ENCODE data around the gene TTPAL.
A peak's percentile ranks its signal among the peaks of the same experiment; 100 is the strongest.

The TTPAL gene

DNA sequence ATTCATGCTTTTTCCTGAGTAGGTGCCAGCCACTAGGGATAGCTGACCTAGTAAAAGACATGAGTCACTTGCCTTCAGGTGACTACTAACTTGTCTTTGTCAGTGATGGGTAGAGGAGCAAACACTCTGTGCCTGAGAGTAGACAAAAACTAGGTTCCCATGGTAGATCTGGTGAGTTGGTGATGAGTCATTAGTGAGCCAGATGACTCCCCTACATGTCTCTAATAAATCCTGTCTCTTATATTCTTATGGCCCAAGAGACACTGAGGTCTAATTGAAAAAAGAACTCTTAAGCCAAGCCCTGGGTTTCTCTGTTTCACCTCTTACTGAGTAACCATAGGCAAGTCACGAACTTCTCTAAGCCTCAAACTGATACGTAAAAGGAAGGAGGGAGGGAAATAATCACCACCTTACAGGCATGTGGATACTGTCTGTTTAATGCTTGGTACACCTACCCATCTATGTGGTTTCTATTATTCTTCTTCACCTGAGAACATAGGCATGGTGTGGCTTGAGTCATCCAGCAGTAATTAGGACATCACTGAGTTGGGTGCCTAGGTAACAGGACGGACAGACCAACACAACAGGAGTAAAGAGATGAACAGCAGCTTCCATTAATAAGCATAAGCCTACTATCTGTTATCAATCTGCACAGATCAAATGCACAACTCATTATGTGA lies 20.3 kb downstream of the TTPAL start:
- no peak for DNase-seq (ENCODE audit: low read depth in 2 of 2, low spot score in 1 of 2)

DNA sequence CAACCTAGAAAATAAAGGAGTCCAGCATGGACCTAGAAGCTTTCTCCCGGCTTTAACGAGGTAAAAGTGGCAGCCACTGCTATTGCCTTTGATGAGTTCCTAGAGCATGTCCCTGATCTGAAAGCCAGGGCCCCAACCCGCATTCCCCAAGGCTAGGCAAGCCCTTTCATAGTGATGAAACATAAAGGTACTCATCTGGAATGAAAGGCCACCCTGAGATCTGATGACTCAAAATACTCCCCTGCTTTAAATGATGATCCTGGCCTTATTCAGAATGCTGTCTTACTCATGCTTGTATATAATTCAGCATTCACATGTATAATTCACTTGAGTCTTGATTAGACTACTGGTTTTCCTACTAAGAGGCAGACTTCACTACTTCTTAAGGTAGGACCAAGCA lies 21.3 kb downstream of the TTPAL start:
- DNase-seq (ENCODE audit: low read depth in 2 of 2, low spot score in 1 of 2), result no peak

DNA sequence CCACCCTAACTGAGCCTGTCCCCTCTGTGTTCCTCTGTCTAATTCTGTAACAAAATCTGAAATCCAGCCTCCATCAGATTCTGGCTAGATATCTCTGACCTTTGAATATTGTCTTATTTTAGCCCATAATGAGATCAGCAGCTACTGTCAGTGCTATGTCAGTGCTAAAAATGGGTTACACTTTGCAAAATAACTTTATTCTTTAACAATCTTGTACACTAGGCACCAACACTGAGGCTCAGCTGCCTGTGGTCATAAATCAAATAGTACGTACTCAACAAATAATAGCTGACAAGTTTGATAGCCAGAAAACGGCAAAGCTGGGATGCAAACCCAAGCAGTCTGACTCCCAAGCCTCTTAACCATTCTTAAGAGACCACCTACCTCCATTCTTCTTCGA lies 22.1 kb downstream of the TTPAL start:
- no peak for DNase-seq (ENCODE audit: low read depth in 2 of 2, low spot score in 1 of 2)

DNA sequence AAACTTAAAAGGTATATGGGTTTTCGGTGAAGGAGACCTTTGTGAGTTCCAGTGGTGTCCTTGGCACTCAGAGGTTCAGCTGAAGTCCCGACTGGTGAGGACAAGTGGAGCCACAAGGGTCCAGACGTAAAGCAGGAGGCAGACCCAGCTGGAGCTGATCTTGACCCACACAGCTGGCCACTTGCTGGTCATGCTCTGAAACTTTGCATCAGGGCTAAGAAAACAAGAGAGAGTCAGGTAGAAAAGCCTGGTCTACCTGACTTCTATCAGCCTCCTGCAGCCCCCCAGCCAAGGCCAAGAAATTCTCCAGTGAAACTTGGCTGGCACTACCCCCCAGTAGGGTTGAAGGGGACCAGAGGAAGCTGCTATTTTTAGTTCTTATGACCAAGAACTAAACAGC lies 24.5 kb downstream of the TTPAL start:
- no peak for DNase-seq (ENCODE audit: low read depth in 2 of 2, low spot score in 1 of 2)

- no peak for DNase-seq (ENCODE audit: low read depth in 2 of 2, low spot score in 1 of 2)
Observed at GRCh38 chr20:44501448-44501847, 25.8 kb downstream of the TTPAL start.

- no peak for DNase-seq (ENCODE audit: low read depth in 2 of 2, low spot score in 1 of 2)
Observed at GRCh38 chr20:44502968-44503367, 27.3 kb downstream of the TTPAL start.

- no peak for DNase-seq (ENCODE audit: low read depth in 2 of 2, low spot score in 1 of 2)
Observed at GRCh38 chr20:44504402-44505307, 29.0 kb downstream of the TTPAL start.

- no peak for DNase-seq (ENCODE audit: low read depth in 2 of 2, low spot score in 1 of 2)
Observed at GRCh38 chr20:44509762-44510161, 34.1 kb downstream of the TTPAL start.

DNA sequence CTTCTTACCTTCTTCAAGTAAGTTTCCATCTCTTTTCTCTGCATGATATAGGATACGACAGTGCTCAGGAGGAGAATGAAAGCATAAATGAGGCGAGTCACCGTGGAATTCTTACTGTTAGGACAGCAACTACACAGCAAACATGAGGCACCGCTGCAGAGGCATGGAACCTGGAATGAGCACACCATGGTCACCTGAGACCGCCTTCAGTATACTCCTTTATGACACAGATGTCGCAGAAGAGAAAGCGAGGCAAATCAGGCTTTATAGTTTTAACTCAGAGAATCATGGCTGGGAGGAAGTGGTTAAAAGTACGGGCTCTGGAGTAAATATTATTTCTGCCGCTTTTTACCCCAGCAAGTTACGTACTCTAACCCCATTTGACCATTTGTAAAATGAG lies 38.2 kb downstream of the TTPAL start:
- no peak for DNase-seq (ENCODE audit: low read depth in 2 of 2, low spot score in 1 of 2)

- no peak for DNase-seq (ENCODE audit: low read depth in 2 of 2, low spot score in 1 of 2)
Observed at GRCh38 chr20:44516491-44516890, 40.8 kb downstream of the TTPAL start.

GRCh38 chr20:44517454-44517853 lies 41.8 kb downstream of the TTPAL start:
- DNase-seq (ENCODE audit: low read depth in 2 of 2, low spot score in 1 of 2), result no peak

DNA sequence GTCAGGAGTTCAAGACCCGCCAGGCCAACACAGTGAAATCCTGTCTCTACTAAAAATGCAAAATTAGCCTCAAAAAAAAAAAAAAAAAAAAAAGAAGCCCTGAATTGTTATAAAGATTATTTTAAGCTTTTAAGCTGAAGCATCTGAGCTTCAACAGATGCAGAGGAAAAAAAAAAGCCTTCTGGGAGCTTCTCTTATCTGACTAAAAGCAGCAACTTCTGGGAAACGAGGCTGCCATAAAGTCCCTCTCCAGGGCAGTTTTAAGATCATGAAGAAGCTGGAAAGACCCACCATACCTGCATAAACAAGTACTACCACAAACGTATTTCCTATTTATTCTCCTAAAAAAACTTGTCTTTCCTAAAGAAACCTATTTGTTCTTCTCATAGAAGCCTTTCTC lies 42.6 kb downstream of the TTPAL start:
- DNase-seq (ENCODE audit: low read depth in 2 of 2, low spot score in 1 of 2), result no peak

GRCh38 chr20:44520881-44521280 lies 45.2 kb downstream of the TTPAL start:
- no peak for DNase-seq (ENCODE audit: low read depth in 2 of 2, low spot score in 1 of 2)

DNA sequence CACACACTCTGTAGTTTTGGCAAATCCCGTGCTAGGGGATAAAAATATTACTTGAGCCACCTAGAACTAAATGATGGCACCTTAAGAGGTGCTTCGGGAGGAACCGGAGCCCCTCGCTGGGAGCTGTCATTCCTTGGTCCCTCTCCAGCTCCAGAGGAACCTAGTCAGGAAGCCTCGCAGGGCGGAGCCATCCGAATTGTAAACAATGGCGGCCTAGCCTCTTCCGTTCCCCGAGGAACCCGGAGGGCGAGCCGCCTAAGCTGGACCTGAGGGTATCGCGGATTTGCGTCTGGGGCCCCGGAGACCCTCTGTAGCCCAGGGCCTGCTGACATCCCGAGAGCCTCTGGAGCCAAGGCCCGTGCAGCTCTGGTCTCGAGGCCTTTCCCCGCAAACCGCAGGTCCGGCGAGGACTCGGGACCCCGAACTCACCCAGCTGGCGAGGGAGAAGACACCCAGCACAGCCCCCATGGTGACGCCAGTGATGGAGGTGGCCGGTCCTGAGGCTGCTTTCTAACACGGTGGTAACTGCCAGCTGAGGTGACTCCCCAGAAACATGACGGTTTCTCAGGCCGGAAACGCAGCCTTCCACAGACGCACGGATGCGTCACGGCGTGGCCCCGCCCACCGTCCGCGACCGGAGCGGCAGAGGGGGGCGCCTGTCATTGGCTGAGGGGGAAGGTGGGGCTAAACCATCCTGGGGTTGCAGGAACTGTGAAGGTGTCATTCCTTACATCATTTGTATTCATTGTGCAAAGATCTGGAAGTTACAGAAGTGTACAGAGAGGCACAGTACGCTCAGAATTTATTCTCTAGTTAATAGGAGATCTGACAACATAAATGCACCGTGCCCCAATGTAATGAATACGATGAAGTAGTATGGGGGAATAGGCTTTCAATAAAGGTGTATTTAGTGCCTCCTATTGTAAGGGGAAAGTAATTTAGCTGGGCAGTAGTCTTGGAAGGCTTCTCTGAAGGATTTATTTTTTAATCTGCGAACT lies 46.1 kb downstream of the TTPAL start, which contains the start of gene SERINC3:
Gene SERINC3, minus strand, starts transcription at position 587 of the 998 bp plus-strand sequence. Its CDS starts 119 bp downstream, at position 468.
- DNase-seq (ENCODE audit: low read depth in 2 of 2, low spot score in 1 of 2), result peak; percentile 94 to 95

DNA sequence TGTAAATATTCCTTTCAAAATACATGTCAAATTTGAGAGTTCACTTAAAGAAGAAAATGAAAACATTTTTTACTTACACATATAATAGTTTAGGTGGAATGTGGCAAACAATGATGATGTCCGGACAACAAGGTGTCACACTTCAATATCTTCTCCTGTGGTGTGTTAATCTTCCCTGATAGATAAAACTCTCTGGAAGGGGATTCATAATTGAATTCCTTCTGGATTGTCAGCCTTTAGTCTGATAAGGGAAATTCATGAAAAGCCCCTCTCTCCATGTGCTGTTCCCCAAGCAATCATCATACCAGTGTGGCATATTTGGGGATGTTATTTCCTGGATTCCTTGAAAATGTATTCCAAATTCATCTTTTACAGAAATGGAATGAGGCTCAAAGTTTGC lies 47.2 kb downstream of the TTPAL start:
- DNase-seq (ENCODE audit: low read depth in 2 of 2, low spot score in 1 of 2), result no peak

- no peak for DNase-seq (ENCODE audit: low read depth in 2 of 2, low spot score in 1 of 2)
Observed at GRCh38 chr20:44523746-44524145, 48.1 kb downstream of the TTPAL start.

- no peak for DNase-seq (ENCODE audit: low read depth in 2 of 2, low spot score in 1 of 2)
Observed at GRCh38 chr20:44526129-44526528, 50.5 kb downstream of the TTPAL start.

DNA sequence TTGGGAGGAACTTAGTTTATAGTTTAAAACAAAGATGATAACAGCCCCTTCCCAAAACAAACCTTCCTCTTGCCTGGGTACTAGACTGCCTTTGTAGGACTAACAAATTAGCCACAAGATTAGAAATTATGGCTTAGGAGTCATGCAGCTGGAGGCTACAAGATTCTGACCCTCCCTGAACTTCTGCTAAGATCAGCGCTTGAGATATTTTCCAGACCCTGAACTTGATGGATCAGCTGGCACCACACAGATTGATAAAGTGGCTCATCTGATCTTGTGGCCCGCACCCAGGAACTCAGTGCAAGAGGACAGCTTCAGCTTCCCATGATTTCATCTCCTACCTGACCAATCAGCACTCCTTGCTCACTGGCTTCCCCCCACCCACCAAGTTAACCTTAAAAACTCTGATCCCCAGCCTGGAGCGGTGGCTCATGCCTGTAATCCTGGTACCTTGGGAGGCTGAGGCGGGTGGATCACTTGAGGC lies 52.1 kb downstream of the TTPAL start:
- no peak for DNase-seq (ENCODE audit: low read depth in 2 of 2, low spot score in 1 of 2)

GRCh38 chr20:44528309-44528708 lies 52.6 kb downstream of the TTPAL start:
- DNase-seq (ENCODE audit: low read depth in 2 of 2, low spot score in 1 of 2), result no peak

- no peak for DNase-seq (ENCODE audit: low read depth in 2 of 2, low spot score in 1 of 2)
Observed at GRCh38 chr20:44532259-44532980, 56.7 kb downstream of the TTPAL start.

Measured in stimulated activated CD8-positive, alpha-beta memory T cell treated with anti-CD3 and anti-CD28 coated beads, Interleukin-4, amount 100 ng/mL, for 1 hour (primary cell).